ENCODE results near the gene BST2. TPM values are rescaled to one million over a fixed set of nuclear protein-coding genes. Genes with fewer than 3 reads are reported as not detected.
A peak's percentile ranks its signal among the peaks of the same experiment; 100 is the strongest.

The BST2 gene
- total RNA-seq, 1 donor: 10.1 TPM

- no peak overlapping the region for H3K4me2 ChIP-seq (ENCODE audit: insufficient read depth, low read length)
- H2AFZ ChIP-seq (ENCODE audit: low read length): no peak overlapping the region
- H3K36me3 ChIP-seq (ENCODE audit: insufficient read depth, low read length): no peaks in the 10 kb centered on the region
- no peak for DNase-seq (ENCODE audit: insufficient read length, low spot score, missing footprints)
- no peak overlapping the region for H3K27ac ChIP-seq (ENCODE audit: low read depth, low read length)
- TF ChIP-seq, protein P1, sequence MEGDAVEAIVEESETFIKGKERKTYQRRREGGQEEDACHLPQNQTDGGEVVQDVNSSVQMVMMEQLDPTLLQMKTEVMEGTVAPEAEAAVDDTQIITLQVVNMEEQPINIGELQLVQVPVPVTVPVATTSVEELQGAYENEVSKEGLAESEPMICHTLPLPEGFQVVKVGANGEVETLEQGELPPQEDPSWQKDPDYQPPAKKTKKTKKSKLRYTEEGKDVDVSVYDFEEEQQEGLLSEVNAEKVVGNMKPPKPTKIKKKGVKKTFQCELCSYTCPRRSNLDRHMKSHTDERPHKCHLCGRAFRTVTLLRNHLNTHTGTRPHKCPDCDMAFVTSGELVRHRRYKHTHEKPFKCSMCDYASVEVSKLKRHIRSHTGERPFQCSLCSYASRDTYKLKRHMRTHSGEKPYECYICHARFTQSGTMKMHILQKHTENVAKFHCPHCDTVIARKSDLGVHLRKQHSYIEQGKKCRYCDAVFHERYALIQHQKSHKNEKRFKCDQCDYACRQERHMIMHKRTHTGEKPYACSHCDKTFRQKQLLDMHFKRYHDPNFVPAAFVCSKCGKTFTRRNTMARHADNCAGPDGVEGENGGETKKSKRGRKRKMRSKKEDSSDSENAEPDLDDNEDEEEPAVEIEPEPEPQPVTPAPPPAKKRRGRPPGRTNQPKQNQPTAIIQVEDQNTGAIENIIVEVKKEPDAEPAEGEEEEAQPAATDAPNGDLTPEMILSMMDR (IDR thresholded peaks at IDR 0.05; ENCODE audit: extremely low read depth, low read depth, low read length): no peak
- no peak overlapping the region for H3K4me3 ChIP-seq (ENCODE audit: insufficient read depth, low read length)
- peaks cover 4% of the 10 kb centered on the region for H3K4me1 ChIP-seq (ENCODE audit: insufficient read depth, low read length)
- peaks cover 2% of the 10 kb centered on the region for H3K27me3 ChIP-seq (ENCODE audit: insufficient read depth, low read length)
- H3K9me3 ChIP-seq (ENCODE audit: low read depth, low read length): no peaks in the 10 kb centered on the region
- no peaks in the 10 kb centered on the region for H4K20me1 ChIP-seq (ENCODE audit: insufficient read depth, low read length)
- H3K79me2 ChIP-seq (ENCODE audit: insufficient read depth, low read length): no peaks in the 10 kb centered on the region
Observed at GRCh38 chr19:17414097-17414496, 8.7 kb upstream of the BST2 start.

DNA sequence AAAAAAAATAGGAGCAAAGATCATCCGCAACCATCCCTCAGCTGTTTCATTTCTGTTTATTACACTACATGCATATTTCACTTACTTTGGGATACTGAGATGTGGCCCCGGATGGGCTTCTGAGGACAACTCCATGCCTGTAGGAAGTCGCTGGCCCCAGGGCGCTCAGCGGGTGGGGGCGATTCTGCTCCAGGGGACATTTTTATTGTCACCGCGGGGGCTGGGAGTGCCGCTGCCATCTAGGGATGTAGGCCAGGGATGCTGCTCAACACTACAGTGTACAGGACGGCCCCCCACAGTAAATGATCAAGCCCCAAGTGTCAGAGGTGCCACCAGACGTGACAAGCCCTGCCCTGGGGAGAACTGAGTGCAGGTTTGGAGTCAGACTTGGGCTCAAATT lies 6.4 kb upstream of the BST2 start:
- peak; percentile 10 for DNase-seq (ENCODE audit: insufficient read length, low spot score, missing footprints)
- peaks cover 2% of the 10 kb centered on the region for H3K27me3 ChIP-seq (ENCODE audit: insufficient read depth, low read length)
- H3K4me3 ChIP-seq (ENCODE audit: insufficient read depth, low read length): no peak overlapping the region
- H3K4me2 ChIP-seq (ENCODE audit: insufficient read depth, low read length): no peak overlapping the region
- H3K9me3 ChIP-seq (ENCODE audit: low read depth, low read length): no peaks in the 10 kb centered on the region
- no peaks in the 10 kb centered on the region for H3K79me2 ChIP-seq (ENCODE audit: insufficient read depth, low read length)
- TF ChIP-seq, protein P1 (IDR thresholded peaks at IDR 0.05; ENCODE audit: extremely low read depth, low read depth, low read length): no peak
- H3K4me1 ChIP-seq (ENCODE audit: insufficient read depth, low read length): peaks cover 2% of the 10 kb centered on the region
- no peaks in the 10 kb centered on the region for H4K20me1 ChIP-seq (ENCODE audit: insufficient read depth, low read length)
- H3K27ac ChIP-seq (ENCODE audit: low read depth, low read length): no peak overlapping the region
- no peak overlapping the region for H2AFZ ChIP-seq (ENCODE audit: low read length)
- H3K36me3 ChIP-seq (ENCODE audit: insufficient read depth, low read length): no peaks in the 10 kb centered on the region

DNA sequence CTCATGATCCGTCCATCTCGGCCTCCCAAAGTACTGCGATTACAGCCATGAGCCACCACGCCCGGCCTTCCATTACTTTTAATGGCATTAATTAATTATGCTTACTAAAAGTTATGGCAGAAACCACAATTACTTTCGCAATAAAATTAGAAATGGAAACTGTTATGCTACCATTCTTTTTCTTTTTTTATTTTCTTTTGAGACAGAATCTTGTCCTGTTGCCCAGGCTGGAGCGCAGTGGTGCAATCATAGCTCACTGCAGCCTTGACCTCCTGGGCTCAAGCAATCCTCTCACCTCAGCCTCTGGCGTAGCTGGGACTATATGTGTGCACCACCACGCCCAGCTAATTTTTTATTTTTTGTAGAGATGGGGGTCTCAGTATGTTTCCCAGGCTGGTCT lies 4.6 kb upstream of the BST2 start:
- H3K4me1 ChIP-seq (ENCODE audit: insufficient read depth, low read length): peaks cover 15% of the 10 kb centered on the region
- TF ChIP-seq, protein P1 (IDR thresholded peaks at IDR 0.05; ENCODE audit: extremely low read depth, low read depth, low read length): no peak
- no peak overlapping the region for H3K4me2 ChIP-seq (ENCODE audit: insufficient read depth, low read length)
- H4K20me1 ChIP-seq (ENCODE audit: insufficient read depth, low read length): no peaks in the 10 kb centered on the region
- H3K27me3 ChIP-seq (ENCODE audit: insufficient read depth, low read length): peaks cover 2% of the 10 kb centered on the region
- H3K4me3 ChIP-seq (ENCODE audit: insufficient read depth, low read length): no peak overlapping the region
- no peaks in the 10 kb centered on the region for H3K36me3 ChIP-seq (ENCODE audit: insufficient read depth, low read length)
- H2AFZ ChIP-seq (ENCODE audit: low read length): no peak overlapping the region
- H3K79me2 ChIP-seq (ENCODE audit: insufficient read depth, low read length): no peaks in the 10 kb centered on the region
- no peak for DNase-seq (ENCODE audit: insufficient read length, low spot score, missing footprints)
- no peaks in the 10 kb centered on the region for H3K9me3 ChIP-seq (ENCODE audit: low read depth, low read length)
- no peak overlapping the region for H3K27ac ChIP-seq (ENCODE audit: low read depth, low read length)

DNA sequence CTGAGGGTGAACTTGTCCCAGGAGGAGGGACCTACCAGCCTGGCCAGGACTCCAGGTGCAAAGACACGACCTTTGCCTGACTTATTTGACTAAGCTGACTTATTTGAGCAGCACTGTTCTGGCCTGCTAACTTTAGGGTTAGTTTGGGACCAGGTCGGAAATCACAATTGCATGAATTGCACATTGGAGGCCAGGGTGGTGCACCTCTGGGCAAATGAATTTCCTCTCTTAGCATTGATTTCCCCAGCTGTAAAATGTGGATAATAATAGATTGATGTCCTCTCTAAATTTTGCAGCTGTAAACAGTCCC lies 1.4 kb upstream of the BST2 start:
- no peaks in the 10 kb centered on the region for H3K27me3 ChIP-seq (ENCODE audit: insufficient read depth, low read length)
- TF ChIP-seq, protein P1 (IDR thresholded peaks at IDR 0.05; ENCODE audit: extremely low read depth, low read depth, low read length): no peak
- no peak overlapping the region for H2AFZ ChIP-seq (ENCODE audit: low read length)
- H4K20me1 ChIP-seq (ENCODE audit: insufficient read depth, low read length): no peaks in the 10 kb centered on the region
- peak overlapping the region; percentile 43 for H3K4me2 ChIP-seq (ENCODE audit: insufficient read depth, low read length)
- H3K4me1 ChIP-seq (ENCODE audit: insufficient read depth, low read length): peaks cover 15% of the 10 kb centered on the region
- DNase-seq (ENCODE audit: insufficient read length, low spot score, missing footprints): peak; percentile 22
- no peak overlapping the region for H3K27ac ChIP-seq (ENCODE audit: low read depth, low read length)
- no peak overlapping the region for H3K4me3 ChIP-seq (ENCODE audit: insufficient read depth, low read length)
- H3K9me3 ChIP-seq (ENCODE audit: low read depth, low read length): no peaks in the 10 kb centered on the region
- no peaks in the 10 kb centered on the region for H3K79me2 ChIP-seq (ENCODE audit: insufficient read depth, low read length)
- H3K36me3 ChIP-seq (ENCODE audit: insufficient read depth, low read length): no peaks in the 10 kb centered on the region
